K562 (cell line): Measurements from ENCODE around the gene SNUPN. TPM values are rescaled to one million over a fixed set of nuclear protein-coding genes. Genes with fewer than 3 reads are reported as not detected.

Experiments used
- JUN ChIP-seq, 2 experiments: sonication (generic) in 1 of 2; formaldehyde crosslinking in 1 of 2; IDR thresholded peaks; 2 replicates each; pipeline versions ENCODE4 v1.6.1 to v1.8.0; 2012 to 2022; ENCODE audit warnings: borderline replicate concordance in 2 of 2, mild to moderate bottlenecking in 2 of 2, improper control_type of control experiment in 1 of 2, low read depth in 1 of 2, low read length in 1 of 2, missing genetic modification reagents in 1 of 2
- PCBP1 ChIP-seq: fragments of 200-400 bp; formaldehyde crosslinking; IDR thresholded peaks from 2 replicates; pipeline ENCODE4 v1.6.1; 2018; ENCODE audit warnings: mild to moderate bottlenecking, low read depth, low read length; ENCODE audit not compliant: poor library complexity, severe bottlenecking
- POLR2AphosphoS2 ChIP-seq: IDR thresholded peaks from 2 replicates; pipeline ENCODE4 v1.6.1; 2012; ENCODE audit warnings: low read length, improper control_type of control experiment
- SAP30 ChIP-seq: fragments of 200-600 bp; sonication (generic); IDR thresholded peaks from 2 replicates; pipeline ENCODE4 v1.6.1; 2012; ENCODE audit warnings: borderline replicate concordance, low read depth, mild to moderate bottlenecking, moderate library complexity, low read length, control low read depth, inconsistent platforms; ENCODE audit not compliant: insufficient read depth, poor library complexity, severe bottlenecking
- TAF9B ChIP-seq: fragments of 450-650 bp; IDR thresholded peaks from 2 replicates; pipeline ENCODE4 v1.6.1; 2018; ENCODE audit warnings: mild to moderate bottlenecking; ENCODE audit not compliant: partially characterized antibody
- ZNF584 ChIP-seq: fragments of 200-800 bp; sonication (Bioruptor generic); IDR thresholded peaks from 2 replicates; pipeline ENCODE4 v1.6.1; 2016; ENCODE audit warnings: low read depth, mild to moderate bottlenecking, missing genetic modification characterization, missing compliant biosample characterization
- ZNF780A ChIP-seq: fragments of 250-450 bp; sonication (Bioruptor Pico); IDR thresholded peaks from 2 replicates; pipeline ENCODE4 v1.5.0; 2021; ENCODE audit warnings: mild to moderate bottlenecking
- polyA plus RNA-seq, 8 experiments: library from polyadenylated mRNA; depleted of rRNA in 4 of 8; stranded (reverse) in 5 of 8; unstranded in 3 of 8; fragments of >200 nt; fragmentation: Nextera tagmentation in 2 of 8; fragmentation: Illumina TruSeq in 1 of 8; extraction: Ambion mirVana in 2 of 8; extraction: Trizol in 1 of 8; gene quantifications; 2 replicates each; pipeline versions ENCODE4 v1.2.1 to v1.2.3, GENCODE V29; 2011 to 2014; ENCODE audit warnings: inconsistent platforms in 1 of 8, missing spikeins in 1 of 8
- total RNA-seq, 7 experiments: library from RNA; depleted of rRNA in 6 of 7; stranded (reverse); fragments of >200 nt in 6 of 7; fragmentation: Illumina TruSeq in 2 of 7; extraction: Trizol in 2 of 7; gene quantifications; 2 replicates each; pipeline versions ENCODE4 v1.2.1 to v1.2.3, GENCODE V29; 2011 to 2021; ENCODE audit warnings: low replicate concordance in 1 of 7
- TF ChIP-seq, protein P1 (sequence below): fragments of 250-450 bp; sonication (Bioruptor Pico); IDR thresholded peaks from 2 replicates; pipeline ENCODE4 v1.5.0; 2021
- TF ChIP-seq, protein P2 (sequence below): sonication (generic); formaldehyde crosslinking; IDR thresholded peaks from 2 replicates; pipeline ENCODE4 v1.8.1; 2022; ENCODE audit warnings: missing genetic modification reagents
- TF ChIP-seq, protein P3 (sequence below): fragments of 250-450 bp; sonication (Bioruptor Pico); IDR thresholded peaks from 2 replicates; pipeline ENCODE4 v1.5.0; 2021
- TF ChIP-seq, protein P4 (sequence below), 2 experiments: fragments of 450-650 bp in 1 of 2; sonication (generic) in 1 of 2; formaldehyde crosslinking in 1 of 2; IDR thresholded peaks in 1 of 2; conservative IDR thresholded peaks in 1 of 2; 2 replicates each; pipeline versions ENCODE4 v1.6.1 to v1.8.1; 2016 to 2023; ENCODE audit warnings: mild to moderate bottlenecking in 2 of 2, moderate library complexity in 2 of 2, inconsistent platforms in 1 of 2, missing genetic modification reagents in 1 of 2
- TF ChIP-seq, protein P5 (sequence below): fragments of 450-650 bp; formaldehyde crosslinking; IDR thresholded peaks from 2 replicates; pipeline ENCODE4 v1.4.0; 2020; ENCODE audit warnings: mild to moderate bottlenecking, mixed read lengths
- TF ChIP-seq, protein P6 (sequence below): sonication (generic); formaldehyde crosslinking; IDR thresholded peaks from 2 replicates; pipeline ENCODE4 v1.9.0; 2022; ENCODE audit warnings: mild to moderate bottlenecking, missing genetic modification reagents
- TF ChIP-seq, protein P7 (sequence below): fragments of 250-450 bp; sonication (Bioruptor Pico); IDR thresholded peaks from 2 replicates; pipeline ENCODE4 v1.4.0; 2020; ENCODE audit warnings: mild to moderate bottlenecking, moderate library complexity

The SNUPN gene
- total and polyA plus RNA-seq, 9 of the 15 experiments (the other 6 are each of a cell fraction or from before 2014, with no cell fraction given): 32.2 to 78.3 (median 40.0) TPM

DNA sequence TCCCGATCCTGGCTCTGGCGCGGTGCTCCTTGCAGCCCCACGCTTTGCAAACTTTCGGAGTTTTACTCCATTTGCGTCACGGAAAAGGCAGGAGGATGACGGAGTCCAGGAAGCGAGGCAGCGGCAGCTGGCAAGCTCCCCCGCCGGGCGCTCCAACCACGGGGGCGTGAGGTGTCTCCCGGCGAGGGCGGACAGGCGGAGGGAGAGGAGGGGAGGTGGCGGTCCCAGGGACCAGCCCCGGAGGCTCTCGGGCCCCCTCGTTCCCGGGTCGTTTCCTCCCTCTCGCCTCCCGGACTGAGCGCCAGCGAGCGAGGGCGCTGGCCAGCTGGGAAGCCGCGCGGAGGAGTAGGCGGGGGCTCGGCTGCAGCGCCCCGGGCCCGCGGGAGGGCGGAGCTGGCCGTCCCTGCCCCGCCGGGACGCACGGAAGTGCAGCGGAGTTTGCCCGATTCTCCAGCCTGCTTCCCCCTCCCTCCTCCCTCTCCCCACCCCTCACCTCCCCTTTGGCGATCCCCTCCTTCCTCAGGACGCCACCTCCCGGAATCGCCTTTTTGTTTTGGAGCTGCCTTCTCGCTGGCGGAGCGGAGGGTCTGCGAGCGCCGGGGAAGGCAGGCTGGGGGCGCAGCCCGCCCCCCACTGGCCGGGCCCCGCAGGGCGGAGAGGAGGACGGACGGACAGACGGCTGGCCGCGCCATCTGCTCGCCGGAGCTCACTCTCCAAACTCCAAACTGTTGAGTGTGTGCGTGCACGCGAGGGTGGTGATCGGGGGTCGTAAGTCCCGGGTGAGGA, 22.0 kb upstream of the SNUPN start, which contains the start of gene SNX33 (continued):
- TF ChIP-seq, protein P1, sequence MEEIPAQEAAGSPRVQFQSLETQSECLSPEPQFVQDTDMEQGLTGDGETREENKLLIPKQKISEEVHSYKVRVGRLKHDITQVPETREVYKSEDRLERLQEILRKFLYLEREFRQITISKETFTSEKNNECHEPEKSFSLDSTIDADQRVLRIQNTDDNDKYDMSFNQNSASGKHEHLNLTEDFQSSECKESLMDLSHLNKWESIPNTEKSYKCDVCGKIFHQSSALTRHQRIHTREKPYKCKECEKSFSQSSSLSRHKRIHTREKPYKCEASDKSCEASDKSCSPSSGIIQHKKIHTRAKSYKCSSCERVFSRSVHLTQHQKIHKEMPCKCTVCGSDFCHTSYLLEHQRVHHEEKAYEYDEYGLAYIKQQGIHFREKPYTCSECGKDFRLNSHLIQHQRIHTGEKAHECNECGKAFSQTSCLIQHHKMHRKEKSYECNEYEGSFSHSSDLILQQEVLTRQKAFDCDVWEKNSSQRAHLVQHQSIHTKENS: no peak
- no peak for TF ChIP-seq JUN (IDR thresholded peaks at IDR 0.05; ENCODE audit: borderline replicate concordance, low read depth, low read length)
- no peak for TF ChIP-seq JUN (CRISPR knock-in tag; IDR thresholded peaks at IDR 0.05; ENCODE audit: borderline replicate concordance)
- no peak for TF ChIP-seq TAF9B
- no peak for TF ChIP-seq POLR2AphosphoS2
- TF ChIP-seq, protein P2, sequence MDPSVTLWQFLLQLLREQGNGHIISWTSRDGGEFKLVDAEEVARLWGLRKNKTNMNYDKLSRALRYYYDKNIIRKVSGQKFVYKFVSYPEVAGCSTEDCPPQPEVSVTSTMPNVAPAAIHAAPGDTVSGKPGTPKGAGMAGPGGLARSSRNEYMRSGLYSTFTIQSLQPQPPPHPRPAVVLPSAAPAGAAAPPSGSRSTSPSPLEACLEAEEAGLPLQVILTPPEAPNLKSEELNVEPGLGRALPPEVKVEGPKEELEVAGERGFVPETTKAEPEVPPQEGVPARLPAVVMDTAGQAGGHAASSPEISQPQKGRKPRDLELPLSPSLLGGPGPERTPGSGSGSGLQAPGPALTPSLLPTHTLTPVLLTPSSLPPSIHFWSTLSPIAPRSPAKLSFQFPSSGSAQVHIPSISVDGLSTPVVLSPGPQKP (CRISPR knock-in tag): no peak
- TF ChIP-seq ZNF584: no peak
- no peak for TF ChIP-seq SAP30
- TF ChIP-seq PCBP1: peak; percentile 97
- no peak for TF ChIP-seq ZNF780A (CRISPR knock-in tag)
- TF ChIP-seq, protein P3, sequence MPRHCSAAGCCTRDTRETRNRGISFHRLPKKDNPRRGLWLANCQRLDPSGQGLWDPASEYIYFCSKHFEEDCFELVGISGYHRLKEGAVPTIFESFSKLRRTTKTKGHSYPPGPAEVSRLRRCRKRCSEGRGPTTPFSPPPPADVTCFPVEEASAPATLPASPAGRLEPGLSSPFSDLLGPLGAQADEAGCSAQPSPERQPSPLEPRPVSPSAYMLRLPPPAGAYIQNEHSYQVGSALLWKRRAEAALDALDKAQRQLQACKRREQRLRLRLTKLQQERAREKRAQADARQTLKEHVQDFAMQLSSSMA: no peak
- TF ChIP-seq, protein P4, sequence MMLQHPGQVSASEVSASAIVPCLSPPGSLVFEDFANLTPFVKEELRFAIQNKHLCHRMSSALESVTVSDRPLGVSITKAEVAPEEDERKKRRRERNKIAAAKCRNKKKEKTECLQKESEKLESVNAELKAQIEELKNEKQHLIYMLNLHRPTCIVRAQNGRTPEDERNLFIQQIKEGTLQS (IDR thresholded peaks at IDR 0.05): peak; percentile 21; the same call in 1 of the 2 replicates
- TF ChIP-seq, protein P4 (CRISPR knock-in tag; conservative IDR thresholded peaks at IDR 0.05): no peak
- TF ChIP-seq, protein P5, sequence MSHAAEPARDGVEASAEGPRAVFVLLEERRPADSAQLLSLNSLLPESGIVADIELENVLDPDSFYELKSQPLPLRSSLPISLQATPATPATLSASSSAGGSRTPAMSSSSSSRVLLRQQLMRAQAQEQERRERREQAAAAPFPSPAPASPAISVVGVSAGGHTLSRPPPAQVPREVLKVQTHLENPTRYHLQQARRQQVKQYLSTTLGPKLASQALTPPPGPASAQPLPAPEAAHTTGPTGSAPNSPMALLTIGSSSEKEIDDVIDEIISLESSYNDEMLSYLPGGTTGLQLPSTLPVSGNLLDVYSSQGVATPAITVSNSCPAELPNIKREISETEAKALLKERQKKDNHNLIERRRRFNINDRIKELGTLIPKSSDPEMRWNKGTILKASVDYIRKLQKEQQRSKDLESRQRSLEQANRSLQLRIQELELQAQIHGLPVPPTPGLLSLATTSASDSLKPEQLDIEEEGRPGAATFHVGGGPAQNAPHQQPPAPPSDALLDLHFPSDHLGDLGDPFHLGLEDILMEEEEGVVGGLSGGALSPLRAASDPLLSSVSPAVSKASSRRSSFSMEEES (CRISPR knock-in tag): no peak
- TF ChIP-seq, protein P6, sequence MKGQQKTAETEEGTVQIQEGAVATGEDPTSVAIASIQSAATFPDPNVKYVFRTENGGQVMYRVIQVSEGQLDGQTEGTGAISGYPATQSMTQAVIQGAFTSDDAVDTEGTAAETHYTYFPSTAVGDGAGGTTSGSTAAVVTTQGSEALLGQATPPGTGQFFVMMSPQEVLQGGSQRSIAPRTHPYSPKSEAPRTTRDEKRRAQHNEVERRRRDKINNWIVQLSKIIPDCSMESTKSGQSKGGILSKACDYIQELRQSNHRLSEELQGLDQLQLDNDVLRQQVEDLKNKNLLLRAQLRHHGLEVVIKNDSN: no peak
- TF ChIP-seq, protein P7, sequence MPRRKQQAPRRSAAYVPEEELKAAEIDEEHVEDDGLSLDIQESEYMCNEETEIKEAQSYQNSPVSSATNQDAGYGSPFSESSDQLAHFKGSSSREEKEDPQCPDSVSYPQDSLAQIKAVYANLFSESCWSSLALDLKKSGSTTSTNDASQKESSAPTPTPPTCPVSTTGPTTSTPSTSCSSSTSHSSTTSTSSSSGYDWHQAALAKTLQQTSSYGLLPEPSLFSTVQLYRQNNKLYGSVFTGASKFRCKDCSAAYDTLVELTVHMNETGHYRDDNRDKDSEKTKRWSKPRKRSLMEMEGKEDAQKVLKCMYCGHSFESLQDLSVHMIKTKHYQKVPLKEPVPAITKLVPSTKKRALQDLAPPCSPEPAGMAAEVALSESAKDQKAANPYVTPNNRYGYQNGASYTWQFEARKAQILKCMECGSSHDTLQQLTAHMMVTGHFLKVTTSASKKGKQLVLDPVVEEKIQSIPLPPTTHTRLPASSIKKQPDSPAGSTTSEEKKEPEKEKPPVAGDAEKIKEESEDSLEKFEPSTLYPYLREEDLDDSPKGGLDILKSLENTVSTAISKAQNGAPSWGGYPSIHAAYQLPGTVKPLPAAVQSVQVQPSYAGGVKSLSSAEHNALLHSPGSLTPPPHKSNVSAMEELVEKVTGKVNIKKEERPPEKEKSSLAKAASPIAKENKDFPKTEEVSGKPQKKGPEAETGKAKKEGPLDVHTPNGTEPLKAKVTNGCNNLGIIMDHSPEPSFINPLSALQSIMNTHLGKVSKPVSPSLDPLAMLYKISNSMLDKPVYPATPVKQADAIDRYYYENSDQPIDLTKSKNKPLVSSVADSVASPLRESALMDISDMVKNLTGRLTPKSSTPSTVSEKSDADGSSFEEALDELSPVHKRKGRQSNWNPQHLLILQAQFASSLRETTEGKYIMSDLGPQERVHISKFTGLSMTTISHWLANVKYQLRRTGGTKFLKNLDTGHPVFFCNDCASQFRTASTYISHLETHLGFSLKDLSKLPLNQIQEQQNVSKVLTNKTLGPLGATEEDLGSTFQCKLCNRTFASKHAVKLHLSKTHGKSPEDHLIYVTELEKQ (CRISPR knock-in tag): no peak
